Activated naive CD8-positive, alpha-beta T cell treated with anti-CD3 and anti-CD28 coated beads, Interleukin-2, amount 50 U/mL, for 24 hours (primary cell): ENCODE results near the gene PRKD1.
"Not testable (repeated sequence)": the region's sequence is repeated elsewhere in the genome, so short reads cannot be mapped to it uniquely, and the experiment has no call there.

Source experiments
- ATAC-seq: fragments of 150-1000 bp; cut with Tn5 transposase; one replicate; pipeline ENCODE4 v1.10.0; 2021
- DNase-seq: peaks from one replicate; pipeline ENCODE4 v3.0.0; 2021
- H3K27ac Mint-ChIP-seq: one replicate; pipeline ENCODE4 v1.8.0; 2021; ENCODE audit warnings: mild to moderate bottlenecking, mixed read lengths
- H3K27me3 Mint-ChIP-seq: one replicate; pipeline ENCODE4 v1.8.0; 2021; ENCODE audit warnings: mixed read lengths
- H3K36me3 Mint-ChIP-seq: one replicate; pipeline ENCODE4 v1.8.0; 2021; ENCODE audit warnings: low read depth, mixed read lengths
- H3K4me1 Mint-ChIP-seq: one replicate; pipeline ENCODE4 v1.8.0; 2021; ENCODE audit warnings: mixed read lengths
- H3K4me3 Mint-ChIP-seq: one replicate; pipeline ENCODE4 v1.8.0; 2021; ENCODE audit warnings: mild to moderate bottlenecking, moderate library complexity, mixed read lengths
- H3K9me3 Mint-ChIP-seq: one replicate; pipeline ENCODE4 v1.8.0; 2021; ENCODE audit warnings: mixed read lengths

The PRKD1 gene

GRCh38 chr14:29868000-29868399 is 59.6 kb downstream of the PRKD1 start:
- H3K4me3 Mint-ChIP-seq = no peak overlapping the region
- H3K4me1 Mint-ChIP-seq = no peaks in the 10 kb centered on the region
- H3K27me3 Mint-ChIP-seq = no peaks in the 10 kb centered on the region
- H3K36me3 Mint-ChIP-seq = no peaks in the 10 kb centered on the region
- DNase-seq = no peak
- peaks cover 4% of the 10 kb centered on the region for H3K9me3 Mint-ChIP-seq
- no peak for ATAC-seq
- no peak overlapping the region for H3K27ac Mint-ChIP-seq

- no peak for ATAC-seq
- Mint-ChIP-seq H3K36me3 (no peaks in the 10 kb centered on the region), H3K27ac (no peak overlapping the region)
Observed at GRCh38 chr14:29865299-29865698, 62.3 kb downstream of the PRKD1 start.

GRCh38 chr14:29861996-29862395 is 65.7 kb downstream of the PRKD1 start:
- no peak overlapping the region for H3K4me3 Mint-ChIP-seq
- H3K4me1 Mint-ChIP-seq = peaks cover 2% of the 10 kb centered on the region
- no peak for DNase-seq
- peaks cover 6% of the 10 kb centered on the region for H3K9me3 Mint-ChIP-seq
- no peak overlapping the region for H3K27ac Mint-ChIP-seq
- no peaks in the 10 kb centered on the region for H3K36me3 Mint-ChIP-seq
- H3K27me3 Mint-ChIP-seq = no peaks in the 10 kb centered on the region
- ATAC-seq = no peak

More at GRCh38 chr14:29865299-29865698, 62.3 kb downstream of the PRKD1 start:
- Mint-ChIP-seq H3K4me3 (no peak overlapping the region), H3K27me3 (no peaks in the 10 kb centered on the region), H3K9me3 (peaks cover 4% of the 10 kb centered on the region), H3K4me1 (no peaks in the 10 kb centered on the region)
- no peak for DNase-seq

GRCh38 chr14:29858299-29858698 is 69.3 kb downstream of the PRKD1 start:
- no peaks in the 10 kb centered on the region for H3K27me3 Mint-ChIP-seq
- H3K4me1 Mint-ChIP-seq = peaks cover 2% of the 10 kb centered on the region
- no peak overlapping the region for H3K4me3 Mint-ChIP-seq
- H3K9me3 Mint-ChIP-seq = peaks cover 24% of the 10 kb centered on the region
- ATAC-seq = no peak
- H3K27ac Mint-ChIP-seq = peak overlapping the region; percentile 46
- peaks cover 2% of the 10 kb centered on the region for H3K36me3 Mint-ChIP-seq
- no peak for DNase-seq

GRCh38 chr14:29857551-29857950 is 70.1 kb downstream of the PRKD1 start:
- DNase-seq (no peak), ATAC-seq (no peak)
- H3K36me3 Mint-ChIP-seq = peaks cover 2% of the 10 kb centered on the region
- H3K27ac Mint-ChIP-seq = no peak overlapping the region
- H3K9me3 Mint-ChIP-seq = peaks cover 29% of the 10 kb centered on the region
- H3K4me3 Mint-ChIP-seq = no peak overlapping the region
- no peaks in the 10 kb centered on the region for H3K27me3 Mint-ChIP-seq
- peaks cover 2% of the 10 kb centered on the region for H3K4me1 Mint-ChIP-seq

- DNase-seq (no peak), ATAC-seq (no peak)
- H3K27me3 Mint-ChIP-seq = no peaks in the 10 kb centered on the region
- H3K4me1 Mint-ChIP-seq = peaks cover 2% of the 10 kb centered on the region
- H3K27ac Mint-ChIP-seq = no peak overlapping the region
- peaks cover 2% of the 10 kb centered on the region for H3K36me3 Mint-ChIP-seq
- H3K4me3 Mint-ChIP-seq = no peak overlapping the region
- peaks cover 38% of the 10 kb centered on the region for H3K9me3 Mint-ChIP-seq
Observed at GRCh38 chr14:29856516-29856915, 71.1 kb downstream of the PRKD1 start.

- H3K4me1 Mint-ChIP-seq, H3K27me3 Mint-ChIP-seq, H3K36me3 Mint-ChIP-seq, ATAC-seq, H3K27ac Mint-ChIP-seq, DNase-seq, H3K4me3 Mint-ChIP-seq: not testable (repeated sequence)
- peaks cover 42% of the 10 kb centered on the region for H3K9me3 Mint-ChIP-seq
Observed at GRCh38 chr14:29853691-29854090, 74.0 kb downstream of the PRKD1 start.

GRCh38 chr14:29853272-29853671 is 74.4 kb downstream of the PRKD1 start:
- H3K9me3 Mint-ChIP-seq = peaks cover 42% of the 10 kb centered on the region
- H3K27me3 Mint-ChIP-seq = no peaks in the 10 kb centered on the region
- H3K27ac Mint-ChIP-seq = no peak overlapping the region
- ATAC-seq (no peak), DNase-seq (no peak)
- peaks cover 2% of the 10 kb centered on the region for H3K36me3 Mint-ChIP-seq
- no peak overlapping the region for H3K4me3 Mint-ChIP-seq
- peaks cover 2% of the 10 kb centered on the region for H3K4me1 Mint-ChIP-seq

GRCh38 chr14:29851397-29851796 is 76.2 kb downstream of the PRKD1 start:
- Mint-ChIP-seq H3K9me3 (peaks cover 38% of the 10 kb centered on the region), H3K4me1 (no peaks in the 10 kb centered on the region)
- DNase-seq = no peak

GRCh38 chr14:29847056-29847380 is 80.6 kb downstream of the PRKD1 start:
- DNase-seq (no peak), ATAC-seq (no peak)
- Mint-ChIP-seq H3K36me3 (no peaks in the 10 kb centered on the region), H3K4me1 (no peaks in the 10 kb centered on the region), H3K27ac (no peak overlapping the region), H3K4me3 (no peak overlapping the region), H3K9me3 (peaks cover 15% of the 10 kb centered on the region), H3K27me3 (no peaks in the 10 kb centered on the region)

More at GRCh38 chr14:29851397-29851796, 76.2 kb downstream of the PRKD1 start:
- peaks cover 2% of the 10 kb centered on the region for H3K36me3 Mint-ChIP-seq
- no peak overlapping the region for H3K4me3 Mint-ChIP-seq
- H3K27me3 Mint-ChIP-seq = no peaks in the 10 kb centered on the region
- no peak for ATAC-seq
- H3K27ac Mint-ChIP-seq = no peak overlapping the region

GRCh38 chr14:29846339-29847055 is 81.2 kb downstream of the PRKD1 start:
- ATAC-seq (no peak), DNase-seq (no peak)
- peaks cover under 1% of the 10 kb centered on the region for H3K36me3 Mint-ChIP-seq
- H3K4me1 Mint-ChIP-seq = no peaks in the 10 kb centered on the region
- H3K4me3 Mint-ChIP-seq = no peak overlapping the region
- peak overlapping the region; percentile 3 for H3K27ac Mint-ChIP-seq
- no peaks in the 10 kb centered on the region for H3K27me3 Mint-ChIP-seq
- H3K9me3 Mint-ChIP-seq = peaks cover 11% of the 10 kb centered on the region

GRCh38 chr14:29843981-29844380 is 83.7 kb downstream of the PRKD1 start:
- Mint-ChIP-seq H3K9me3 (peaks cover 22% of the 10 kb centered on the region), H3K27me3 (no peaks in the 10 kb centered on the region), H3K4me1 (no peaks in the 10 kb centered on the region), H3K27ac (no peak overlapping the region), H3K4me3 (no peak overlapping the region), H3K36me3 (peaks cover 1% of the 10 kb centered on the region)
- no peak for DNase-seq
- no peak for ATAC-seq

- no peak for DNase-seq
- no peak overlapping the region for H3K27ac Mint-ChIP-seq
- no peak for ATAC-seq
- H3K9me3 Mint-ChIP-seq = peaks cover 27% of the 10 kb centered on the region
- H3K27me3 Mint-ChIP-seq = no peaks in the 10 kb centered on the region
- no peak overlapping the region for H3K4me3 Mint-ChIP-seq
- H3K4me1 Mint-ChIP-seq = no peaks in the 10 kb centered on the region
- peaks cover 1% of the 10 kb centered on the region for H3K36me3 Mint-ChIP-seq
Observed at GRCh38 chr14:29842228-29842627, 85.4 kb downstream of the PRKD1 start.

GRCh38 chr14:29840369-29840892 is 87.2 kb downstream of the PRKD1 start:
- H3K9me3 Mint-ChIP-seq = peaks cover 33% of the 10 kb centered on the region
- not testable (repeated sequence) for H3K36me3 Mint-ChIP-seq, H3K4me1 Mint-ChIP-seq

GRCh38 chr14:29839691-29840090 is 88.0 kb downstream of the PRKD1 start:
- not testable (repeated sequence) for H3K27me3 Mint-ChIP-seq, H3K4me1 Mint-ChIP-seq, H3K36me3 Mint-ChIP-seq, H3K27ac Mint-ChIP-seq, H3K4me3 Mint-ChIP-seq, ATAC-seq, DNase-seq
- peaks cover 37% of the 10 kb centered on the region for H3K9me3 Mint-ChIP-seq

More at GRCh38 chr14:29840369-29840892, 87.2 kb downstream of the PRKD1 start:
- H3K27ac Mint-ChIP-seq, ATAC-seq, H3K27me3 Mint-ChIP-seq, DNase-seq, H3K4me3 Mint-ChIP-seq: not testable (repeated sequence)
